ENCODE data around the gene PHF21A. TPM values are rescaled to one million over a fixed set of nuclear protein-coding genes. Genes with fewer than 3 reads are reported as not detected.
"Not testable (repeated sequence)": the region's sequence is repeated elsewhere in the genome, so short reads cannot be mapped to it uniquely, and the experiment has no call there.

The PHF21A gene
- total RNA-seq, 1 donor from 2014 or later = 26.3 TPM

GRCh38 chr11:45919806-45920530, 201.3 kb downstream of the PHF21A start:
- DNase-seq = no peak

DNA sequence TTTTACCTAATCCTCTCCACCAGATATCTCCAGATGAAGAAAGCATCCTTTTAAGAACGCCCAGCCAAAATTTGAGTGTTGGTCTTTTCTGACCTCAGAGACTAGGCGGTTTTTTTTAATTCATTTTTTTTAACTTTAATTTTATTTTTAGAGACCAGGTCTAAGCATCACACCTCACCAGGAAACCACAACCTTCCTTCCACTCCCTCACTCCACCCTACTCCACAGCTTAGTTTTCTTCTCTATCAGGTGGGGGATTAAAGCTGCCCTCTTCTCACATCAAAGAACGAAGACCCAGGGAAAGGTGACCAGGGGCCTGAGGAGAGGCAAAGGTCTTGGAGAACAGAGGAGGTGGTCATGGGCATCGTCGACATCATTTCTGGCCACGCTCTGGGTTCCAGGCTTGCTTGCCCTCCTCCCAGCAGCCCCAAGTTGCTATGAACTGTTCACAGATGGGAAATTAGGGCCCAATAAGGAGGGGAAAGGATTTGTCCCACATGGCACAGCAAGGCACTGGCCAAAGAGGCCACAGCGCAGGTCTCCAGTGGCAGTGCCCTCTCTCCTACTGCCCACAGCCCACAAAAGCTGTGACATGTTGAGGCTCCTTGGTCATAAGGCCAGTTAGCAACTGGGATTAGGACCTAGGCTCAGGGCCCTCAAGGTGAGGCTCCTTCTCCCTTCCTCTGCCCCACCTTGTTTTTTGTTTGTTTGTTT, 202.1 kb downstream of the PHF21A start:
- DNase-seq = no peak

- DNase-seq = no peak
Measured at GRCh38 chr11:45918331-45918941, 202.8 kb downstream of the PHF21A start.

DNA sequence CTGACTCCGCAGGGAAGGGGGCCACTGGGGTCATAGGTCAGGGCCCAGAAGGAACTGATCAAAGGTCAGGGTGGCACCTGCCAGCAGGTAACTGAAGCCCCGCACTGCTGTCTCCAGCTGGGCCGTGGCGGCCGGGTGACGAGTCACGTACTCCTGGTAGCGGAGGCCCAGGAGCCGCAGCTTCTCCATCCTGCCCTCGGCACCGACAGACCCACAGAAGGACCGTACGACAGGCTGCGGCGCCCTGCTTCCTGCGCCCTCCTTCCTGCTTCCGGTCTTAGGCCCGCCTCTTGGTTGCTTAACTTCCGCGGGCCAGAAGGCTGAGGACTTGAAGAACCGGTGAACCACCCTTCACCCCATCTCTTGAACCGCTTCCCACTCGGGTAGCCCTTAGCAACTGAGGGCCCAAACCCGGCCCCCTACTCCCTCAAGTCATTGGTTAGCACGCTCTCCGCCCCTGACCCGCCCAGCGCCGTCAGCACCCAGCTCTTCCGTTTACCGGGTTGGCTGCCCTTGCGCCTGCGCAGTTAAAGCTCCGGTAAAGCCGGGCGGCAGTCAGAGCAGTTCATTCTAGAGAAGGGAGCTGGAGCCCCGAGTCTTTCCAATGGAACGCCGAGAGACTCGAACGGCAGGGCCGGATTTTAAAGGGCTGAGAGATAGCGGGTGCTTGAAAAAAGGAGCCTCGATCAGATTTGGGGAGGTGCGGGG, 203.5 kb downstream of the PHF21A start, which contains the start of gene PEX16:
Gene PEX16, minus strand, starts transcription at position 255 of the 708 bp plus-strand sequence. Its CDS starts 66 bp downstream, at position 189.
- DNase-seq = peak; percentile 98

GRCh38 chr11:45917286-45917622, 204.0 kb downstream of the PHF21A start:
- DNase-seq = no peak

- no peak for DNase-seq
Measured at GRCh38 chr11:45915446-45915845, 205.8 kb downstream of the PHF21A start.

DNA sequence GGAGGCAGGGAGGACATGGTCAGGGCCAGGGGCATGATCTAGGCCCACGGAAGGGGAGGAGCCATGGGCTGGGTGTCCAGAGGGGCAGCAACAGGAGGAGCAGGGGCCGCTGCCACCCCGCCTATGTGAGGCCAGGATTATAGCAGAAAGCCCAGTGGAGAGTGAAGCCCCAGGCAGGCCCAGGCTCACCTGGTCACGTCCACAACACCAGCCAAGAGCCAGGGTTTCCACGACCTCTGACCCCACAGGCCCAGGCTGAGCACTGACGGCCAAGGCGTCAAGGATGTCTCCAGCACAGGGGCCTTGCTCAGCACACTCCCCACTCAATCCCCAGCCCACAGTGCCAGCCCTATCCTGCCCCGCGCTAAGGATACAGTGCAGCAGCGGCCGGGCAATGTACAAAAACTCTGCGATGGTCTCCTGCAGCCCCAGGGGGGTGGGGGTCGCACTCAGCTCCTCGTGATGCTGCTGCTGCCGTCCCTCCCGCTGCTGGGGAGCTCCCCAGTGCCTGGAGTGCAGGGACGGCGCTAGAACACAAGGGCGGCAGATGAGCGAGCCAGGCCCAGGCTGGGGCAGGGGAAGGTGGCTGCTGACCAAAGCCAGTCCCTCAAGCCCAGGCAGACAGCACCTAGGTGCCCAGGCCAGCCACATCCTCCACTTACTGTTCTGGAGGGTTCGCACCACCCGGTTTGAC, 207.2 kb downstream of the PHF21A start:
- DNase-seq = no peak

- no peak for DNase-seq
Measured at GRCh38 chr11:45913514-45913913, 207.7 kb downstream of the PHF21A start.

DNA sequence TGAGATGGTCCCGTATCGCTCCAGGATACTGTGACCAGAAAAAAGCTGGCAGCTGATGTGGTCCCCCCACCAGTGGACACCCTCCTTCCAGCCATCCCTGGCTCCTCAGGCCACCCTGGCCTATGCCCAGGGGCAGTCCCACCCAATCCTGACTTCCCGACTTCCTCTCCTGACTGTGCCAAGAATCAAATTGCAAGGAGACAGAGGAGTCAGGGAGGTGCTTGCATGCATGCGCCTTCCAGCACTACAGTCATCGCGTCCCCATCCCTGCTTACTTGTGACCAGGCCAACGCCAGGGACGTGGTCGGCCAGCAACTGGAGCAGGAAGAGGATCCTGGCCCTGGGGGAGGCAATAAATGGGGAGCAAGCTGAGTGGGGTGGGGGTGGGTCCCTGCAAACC, 210.6 kb downstream of the PHF21A start:
- DNase-seq = no peak

DNA sequence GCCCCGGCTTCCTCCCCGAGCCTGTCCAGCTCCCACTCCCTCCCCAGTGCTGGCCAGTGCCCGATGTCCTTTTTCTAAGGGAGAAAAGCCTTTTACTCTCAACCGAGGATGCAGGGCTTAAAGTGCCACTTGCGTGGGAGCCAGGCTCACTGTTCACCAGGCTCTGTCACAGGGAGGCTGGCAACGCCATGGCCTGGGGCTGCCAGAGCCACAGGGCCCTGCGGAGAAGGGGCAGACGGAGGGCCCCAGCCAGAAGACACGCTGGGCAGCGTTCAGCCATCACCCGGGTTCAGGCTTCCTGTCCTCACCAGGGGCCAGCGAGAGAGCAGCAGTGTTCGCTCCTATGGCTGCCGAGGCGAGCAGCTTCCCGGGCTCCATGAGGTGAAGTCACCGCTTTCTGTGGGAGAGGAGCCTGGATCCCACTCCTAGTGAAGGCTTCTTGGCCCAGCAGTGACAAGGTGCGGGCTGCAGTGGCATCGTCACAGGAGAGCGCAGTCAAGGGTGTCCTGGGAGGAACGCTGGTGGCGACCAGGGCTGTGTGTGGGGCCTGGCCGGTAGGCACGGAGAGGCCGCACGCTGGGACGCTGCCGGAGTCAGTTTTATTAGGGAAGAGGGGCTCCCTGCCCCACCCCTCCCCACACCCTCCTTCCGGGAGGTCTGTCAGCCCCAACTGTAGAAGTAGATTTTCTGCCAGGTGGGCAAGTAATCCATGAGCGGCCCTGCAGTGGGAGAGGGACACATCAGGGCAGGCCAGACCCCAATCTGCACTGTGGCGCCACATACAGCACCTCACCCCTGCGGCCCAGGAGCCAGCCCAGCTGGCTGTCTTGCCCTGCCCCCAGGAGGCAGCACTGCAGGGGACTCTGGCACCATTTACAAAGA, 211.4 kb downstream of the PHF21A start:
- no peak for DNase-seq

GRCh38 chr11:45907911-45908370, 213.3 kb downstream of the PHF21A start:
- DNase-seq = no peak

DNA sequence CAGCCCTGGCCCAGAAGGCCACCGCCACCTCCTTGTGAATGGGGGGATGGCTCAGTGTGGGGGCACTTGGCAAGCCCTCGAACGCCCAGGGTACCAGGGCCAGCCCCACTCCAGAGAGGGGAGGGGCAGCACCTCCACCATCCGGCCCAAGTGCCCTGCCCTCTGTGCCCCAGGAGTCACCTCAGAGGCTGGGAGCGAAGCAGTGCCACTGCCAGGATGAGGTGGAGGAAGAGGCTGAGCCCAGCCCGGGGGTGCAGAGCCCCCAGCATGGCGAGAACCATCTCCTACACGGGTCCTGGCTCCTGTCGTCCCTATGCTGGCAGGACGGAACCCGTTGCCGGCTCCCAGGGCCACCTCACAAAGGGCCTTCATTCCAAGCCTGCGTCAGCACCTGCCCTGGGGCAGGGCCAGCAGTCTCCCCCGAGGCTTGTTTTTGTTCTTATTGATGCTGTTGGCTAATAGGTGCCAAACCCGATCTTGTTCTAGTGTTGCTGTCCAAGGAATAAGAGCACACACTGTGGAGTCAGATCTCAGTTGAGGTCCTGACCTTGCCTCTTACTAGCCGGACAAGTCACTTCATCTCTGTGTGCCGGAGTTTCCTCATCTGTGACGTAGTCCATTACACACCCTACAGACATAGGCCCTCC, 214.2 kb downstream of the PHF21A start, which contains the start of gene FREY1:
Gene FREY1, minus strand, starts transcription at position 307 of the 647 bp plus-strand sequence. Its CDS starts 26 bp downstream, at position 281.
- DNase-seq = no peak

GRCh38 chr11:45906096-45906682, 215.1 kb downstream of the PHF21A start:
- no peak for DNase-seq

DNA sequence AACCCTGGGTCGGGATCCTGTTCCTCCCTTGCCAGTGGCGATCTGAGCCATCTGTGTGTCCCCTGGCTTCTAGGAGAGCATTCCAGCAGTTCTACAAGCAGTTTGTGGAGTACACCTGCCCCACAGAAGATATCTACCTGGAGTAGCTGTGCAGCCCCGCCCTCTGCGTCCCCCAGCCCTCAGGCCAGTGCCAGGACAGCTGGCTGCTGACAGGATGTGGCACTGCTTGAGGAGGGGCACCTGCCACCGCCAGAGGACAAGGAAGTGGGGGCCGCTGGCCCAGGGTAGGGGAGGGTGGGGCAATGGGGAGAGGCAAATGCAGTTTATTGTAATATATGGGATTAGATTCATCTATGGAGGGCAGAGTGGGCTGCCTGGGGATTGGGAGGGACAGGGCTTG, 215.7 kb downstream of the PHF21A start:
- not testable (repeated sequence) for DNase-seq

GRCh38 chr11:45905095-45905494, 216.2 kb downstream of the PHF21A start:
- DNase-seq = no peak

DNA sequence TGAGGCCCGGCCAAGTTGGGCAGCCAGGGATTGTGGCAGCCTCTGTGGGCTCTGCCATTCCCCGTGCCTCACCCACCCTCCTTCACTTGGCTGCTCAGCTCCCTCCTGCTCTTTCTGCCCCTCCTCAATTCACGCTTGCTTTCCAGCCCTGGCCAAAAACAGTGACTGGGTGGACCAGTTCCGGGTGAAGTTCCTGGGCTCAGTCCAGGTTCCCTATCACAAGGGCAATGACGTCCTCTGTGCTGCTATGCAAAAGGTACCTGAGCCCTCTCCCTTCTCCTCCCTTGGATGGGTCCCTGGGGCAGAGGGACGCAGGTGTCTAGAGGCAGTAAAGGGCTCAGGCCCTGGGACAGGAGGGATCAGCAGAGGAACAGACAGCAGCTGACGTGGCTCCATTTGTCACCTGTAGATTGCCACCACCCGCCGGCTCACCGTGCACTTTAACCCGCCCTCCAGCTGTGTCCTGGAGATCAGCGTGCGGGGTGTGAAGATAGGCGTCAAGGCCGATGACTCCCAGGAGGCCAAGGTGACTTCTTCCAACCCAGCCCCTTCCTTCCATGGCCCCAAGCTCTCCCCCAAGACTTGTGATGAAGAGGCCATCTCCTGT, 216.8 kb downstream of the PHF21A start:
- no peak for DNase-seq

GRCh38 chr11:45902452-45903380, 218.5 kb downstream of the PHF21A start:
- no peak for DNase-seq

DNA sequence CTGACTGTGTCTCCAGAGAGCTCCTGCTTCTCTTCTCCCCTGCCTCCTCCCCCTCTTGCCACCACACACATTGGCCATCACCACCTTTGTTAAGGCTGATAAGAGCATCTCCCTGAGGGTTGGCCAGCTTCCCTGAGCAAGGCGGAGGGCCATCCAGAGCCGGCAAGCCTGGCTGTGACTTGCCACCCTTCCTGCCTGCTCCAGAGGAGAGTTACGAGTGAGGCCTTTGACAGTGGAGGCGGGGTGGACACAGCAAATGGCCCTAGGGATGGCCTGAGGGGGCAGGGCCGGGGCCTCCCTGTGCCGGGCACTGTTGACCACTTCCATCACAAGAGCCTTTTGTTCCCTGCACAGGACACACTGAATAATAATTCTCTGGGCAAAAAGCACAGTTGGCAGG, 219.6 kb downstream of the PHF21A start:
- no peak for DNase-seq

All from skin of body (tissue), 2 donors.